IMR-90 (cell line): Measurements from ENCODE around the gene ATP2B2. TPM values are rescaled to one million over a fixed set of nuclear protein-coding genes. Genes with fewer than 3 reads are reported as not detected.

Experiments
- ATAC-seq: fragments of 200-7000 bp; cut with Tn5 transposase; 2 replicates; pipeline ENCODE4 v1.9.1; 2020; ENCODE audit warnings: low read depth, mild to moderate bottlenecking, moderate library complexity
- BruUV-seq: library from RNA; stranded (reverse); fragments of 400-500 nt; replicated peaks from 2 replicates; lab custom pipeline; 2021; lab: Mats Ljungman, UMichigan
- CTCF ChIA-PET: fragments of 300-600 bp; formaldehyde crosslinking; extraction: SDS; loops from one replicate; lab custom pipeline; 2021; ENCODE audit warnings: antibody characterized with exemption; lab: Yijun Ruan, JAX
- POLR2A ChIA-PET: fragments of 300-600 bp; sonication (Branson Sonifier 250); formaldehyde crosslinking; loops from one replicate; lab custom pipeline; 2022; ENCODE audit warnings: antibody characterized with exemption; ENCODE audit not compliant: unreplicated experiment; lab: Charles Lee
- DNase-seq: peaks from one replicate; pipeline ENCODE4 v3.0.0; 2013
- H2AFZ ChIP-seq: replicated peaks from 2 replicates; pipeline ENCODE3; 2013; ENCODE audit warnings: low read length, mild to moderate bottlenecking; ENCODE audit not compliant: poor library complexity
- H2AK5ac ChIP-seq: 2 replicates; pipeline ENCODE4 v1.6.1; 2013; ENCODE audit warnings: low read depth, low read length, inconsistent platforms
- H2AK9ac ChIP-seq: replicated peaks from 2 replicates; pipeline ENCODE3; 2013; ENCODE audit warnings: mild to moderate bottlenecking, low read depth, low read length, moderate library complexity; ENCODE audit not compliant: poor library complexity
- H2BK120ac ChIP-seq: 2 replicates; pipeline ENCODE4 v1.6.1; 2013; ENCODE audit warnings: low read depth, low read length, inconsistent platforms
- H2BK15ac ChIP-seq: 3 replicates; pipeline ENCODE4 v1.6.1; 2013; ENCODE audit warnings: low read depth, low read length, inconsistent platforms
- H2BK20ac ChIP-seq: 2 replicates; pipeline ENCODE4 v1.6.1; 2013; ENCODE audit warnings: low read depth, mild to moderate bottlenecking, inconsistent platforms, low read length, moderate library complexity
- H2BK5ac ChIP-seq: 2 replicates; pipeline ENCODE4 v1.6.1; 2013; ENCODE audit warnings: mild to moderate bottlenecking, low read depth, low read length, inconsistent platforms; ENCODE audit not compliant: poor library complexity, severe bottlenecking
- H3K14ac ChIP-seq: replicated peaks from 2 replicates; pipeline ENCODE4 v1.6.1; 2013; ENCODE audit warnings: low read depth, low read length, inconsistent platforms
- H3K18ac ChIP-seq: 2 replicates; pipeline ENCODE4 v1.6.1; 2013; ENCODE audit warnings: low read depth, low read length, control low read depth
- H3K23ac ChIP-seq: 2 replicates; pipeline ENCODE4 v1.6.1; 2013; ENCODE audit warnings: low read depth, low read length, inconsistent platforms
- H3K27ac ChIP-seq: 2 replicates; pipeline ENCODE4 v1.5.1; 2013; ENCODE audit warnings: mild to moderate bottlenecking, control low read depth, low read length; ENCODE audit not compliant: insufficient read depth
- H3K27me3 ChIP-seq: 2 replicates; pipeline ENCODE4 v1.6.1; 2013; ENCODE audit warnings: low read length; ENCODE audit not compliant: control insufficient read depth, insufficient read depth
- H3K36me3 ChIP-seq: 2 replicates; pipeline ENCODE4 v1.6.1; 2013; ENCODE audit warnings: low read length, mixed read lengths; ENCODE audit not compliant: control insufficient read depth, insufficient read depth
- H3K4ac ChIP-seq: 2 replicates; pipeline ENCODE4 v1.6.1; 2013; ENCODE audit warnings: low read depth, low read length, inconsistent platforms
- H3K4me1 ChIP-seq: 2 replicates; pipeline ENCODE4 v1.6.1; 2013; ENCODE audit warnings: low read length, mixed read lengths; ENCODE audit not compliant: control insufficient read depth, insufficient read depth
- H3K4me2 ChIP-seq: 2 replicates; pipeline ENCODE4 v1.6.1; 2013; ENCODE audit warnings: low read depth, mild to moderate bottlenecking, control low read depth, low read length, moderate library complexity
- H3K4me3 ChIP-seq: 2 replicates; pipeline ENCODE4 v1.5.1; 2013; ENCODE audit warnings: low read depth, mild to moderate bottlenecking, control low read depth, low read length, moderate library complexity; ENCODE audit not compliant: insufficient read depth
- H3K56ac ChIP-seq: 2 replicates; pipeline ENCODE4 v1.6.1; 2013; ENCODE audit warnings: low read length, inconsistent platforms; ENCODE audit not compliant: insufficient read depth; ENCODE audit errors: extremely low read depth
- H3K79me1 ChIP-seq, 2 experiments: 2 replicates each; pipeline ENCODE4 v1.6.1; 2013; ENCODE audit warnings: low read length in 2 of 2, inconsistent platforms in 1 of 2, low read depth in 1 of 2
- H3K9ac ChIP-seq: 2 replicates; pipeline ENCODE4 v1.6.1; 2013; ENCODE audit warnings: low read depth, low read length, control low read depth
- H3K9me1 ChIP-seq: 2 replicates; pipeline ENCODE4 v1.6.1; 2013; ENCODE audit warnings: low read length, inconsistent platforms; ENCODE audit not compliant: insufficient read depth
- H3K9me3 ChIP-seq: 2 replicates; pipeline ENCODE4 v1.6.1; 2013; ENCODE audit warnings: low read length; ENCODE audit not compliant: control insufficient read depth, insufficient read depth
- H4K20me1 ChIP-seq: 2 replicates; pipeline ENCODE4 v1.6.1; 2013; ENCODE audit warnings: low read length, inconsistent platforms; ENCODE audit not compliant: insufficient read depth
- H4K5ac ChIP-seq: 2 replicates; pipeline ENCODE4 v1.6.1; 2013; ENCODE audit warnings: mild to moderate bottlenecking, low read depth, low read length, control low read depth
- H4K8ac ChIP-seq, 2 experiments: 2 replicates each; pipeline ENCODE4 v1.6.1; 2013; ENCODE audit warnings: low read depth in 2 of 2, low read length in 2 of 2, control low read depth in 1 of 2, inconsistent platforms in 1 of 2
- H4K91ac ChIP-seq: 2 replicates; pipeline ENCODE4 v1.6.1; 2013; ENCODE audit warnings: low read depth, low read length, inconsistent platforms; ENCODE audit not compliant: insufficient read depth
- BHLHE40 ChIP-seq: fragments of 150-350 bp; IDR thresholded peaks from 2 replicates; pipeline ENCODE4 v1.6.1; 2016; ENCODE audit warnings: mild to moderate bottlenecking, low read depth, low read length
- CHD1 ChIP-seq: IDR thresholded peaks from 2 replicates; pipeline ENCODE4 v1.6.1; 2012; ENCODE audit warnings: low read depth, low read length, improper control_type of control experiment
- CTCF ChIP-seq: conservative IDR thresholded peaks from 2 replicates; pipeline ENCODE4 v1.5.1; 2012; ENCODE audit warnings: mild to moderate bottlenecking, low read depth, low read length, improper control_type of control experiment
- FOS ChIP-seq: fragments of 150-350 bp; IDR thresholded peaks from 2 replicates; pipeline ENCODE4 v1.6.1; 2016; ENCODE audit warnings: low read depth, low read length
- MAZ ChIP-seq: IDR thresholded peaks from 2 replicates; pipeline ENCODE4 v1.6.1; 2012; ENCODE audit warnings: low read depth, mild to moderate bottlenecking, low read length, improper control_type of control experiment, moderate library complexity, borderline replicate concordance
- NFE2L2 ChIP-seq: fragments of 150-350 bp; IDR thresholded peaks from 2 replicates; pipeline ENCODE4 v1.6.1; 2016; ENCODE audit warnings: low read depth, mild to moderate bottlenecking, low read length
- RFX5 ChIP-seq: IDR thresholded peaks from 2 replicates; pipeline ENCODE4 v1.8.0; 2012; ENCODE audit warnings: low read depth, mild to moderate bottlenecking, low read length, moderate library complexity
- SMC3 ChIP-seq: fragments of 150-350 bp; IDR thresholded peaks from 2 replicates; pipeline ENCODE4 v1.6.1; 2016; ENCODE audit warnings: low read depth, mild to moderate bottlenecking, antibody characterized with exemption, low read length, moderate library complexity
- USF2 ChIP-seq: fragments of 150-350 bp; IDR thresholded peaks from 2 replicates; pipeline ENCODE4 v1.6.1; 2017; ENCODE audit warnings: mild to moderate bottlenecking, antibody characterized with exemption, low read length, low read depth
- WGBS, 2 experiments: methylation state at CpG; one replicate each; pipeline versions ENCODE4 v1.1.5 to v1.1.7; 2013; ENCODE audit warnings: missing lambda C conversion rate in 2 of 2; ENCODE audit not compliant: insufficient read length in 1 of 2; ENCODE audit errors: extremely low coverage in 2 of 2; 5-methylcytosine and 5-hydroxymethylcytosine counted together
- dilution Hi-C: fragments of 300-500 bp; cut with HindIII; formaldehyde crosslinking; loops from one replicate; pipeline ENCODE4 v1.14.3; 2018; ENCODE audit warnings: low sequenced_read_pairs; ENCODE audit not compliant: unreplicated experiment
- in situ Hi-C: fragments of 300-500 bp; cut with MboI; formaldehyde crosslinking; loops from 3 replicates; pipeline ENCODE4 v1.14.3; 2019; ENCODE audit warnings: low sequenced_read_pairs, inconsistent platforms, mixed read lengths
- intact Hi-C: fragments of 100-400 bp; cut with micrococcal nuclease; formaldehyde crosslinking; loops from 2 replicates; pipeline ENCODE4 v1.10.0; 2022
- polyA plus RNA-seq, 3 experiments: library from polyadenylated mRNA; depleted of rRNA; stranded (reverse); fragments of >200 nt; gene quantifications; 2 replicates each; pipeline ENCODE4 v1.2.3, GENCODE V29; 2012; ENCODE audit warnings: low replicate concordance in 1 of 3
- total RNA-seq: library from RNA; depleted of rRNA; stranded (reverse); fragments of >200 nt; gene quantifications from 2 replicates; pipeline ENCODE4 v1.2.3, GENCODE V29; 2012

The ATP2B2 gene
- total and polyA plus RNA-seq, 2 of the 4 experiments (the other 2 are of a cell fraction), result under 0.01 to 0.02 TPM

GRCh38 chr3:10465161-10465560, 40.2 kb downstream of the ATP2B2 start:
- peaks cover 26% of the 10 kb centered on the region for H3K27me3 ChIP-seq
- no peak overlapping the region for H3K27ac ChIP-seq
- dilution Hi-C loops, result no loop called here
- no CpG with 5 or more reads among the region's 1 CpG for WGBS, 2 experiments
- no peaks in the 10 kb centered on the region for H3K79me1 ChIP-seq
- no peak overlapping the region for H2BK15ac ChIP-seq
- H3K4me3 ChIP-seq, result no peak overlapping the region
- no peaks in the 10 kb centered on the region for H3K9me1 ChIP-seq
- ChIA-PET CTCF (no interaction called here), POLR2A (no interaction called here)
- H3K4me2 ChIP-seq, result no peak overlapping the region
- H4K8ac ChIP-seq, result no peak overlapping the region
- no peak overlapping the region for H4K5ac ChIP-seq
- no peak overlapping the region for H2BK5ac ChIP-seq
- H3K4me1 ChIP-seq, result no peaks in the 10 kb centered on the region
- H2AFZ ChIP-seq, result no peak overlapping the region
- no peak overlapping the region for H2BK120ac ChIP-seq
- in situ Hi-C loops, result no loop called here
- no TSS peak for BruUV-seq
- intact Hi-C loops, result no loop called here
- no peaks in the 10 kb centered on the region; the same call in 1 of the 2 replicates for H4K20me1 ChIP-seq
- no peak overlapping the region for H2BK20ac ChIP-seq
- H3K9me3 ChIP-seq, result no peaks in the 10 kb centered on the region
- no peak overlapping the region for H4K91ac ChIP-seq
- no peak overlapping the region for H3K9ac ChIP-seq
- no peak overlapping the region for H3K18ac ChIP-seq
- H3K56ac ChIP-seq, result no peak overlapping the region
- no peak overlapping the region for H2AK9ac ChIP-seq
- no peak overlapping the region for H2AK5ac ChIP-seq
- no peak overlapping the region for H3K4ac ChIP-seq
- no peak overlapping the region for H3K14ac ChIP-seq
- H3K36me3 ChIP-seq, result no peaks in the 10 kb centered on the region
- no peak overlapping the region for H3K23ac ChIP-seq
- no peak for TF ChIP-seq BHLHE40
- TF ChIP-seq CHD1, result no peak
- no peak for TF ChIP-seq USF2
- TF ChIP-seq RFX5, result no peak
- TF ChIP-seq SMC3, result no peak
- no peak for TF ChIP-seq FOS
- TF ChIP-seq CTCF, result no peak
- no peak for TF ChIP-seq MAZ
- no peak for TF ChIP-seq NFE2L2
- ATAC-seq, result no peak
- DNase-seq, result no peak
